ENCODE measurements around the gene KYAT1.

KYAT1 gene

DNA sequence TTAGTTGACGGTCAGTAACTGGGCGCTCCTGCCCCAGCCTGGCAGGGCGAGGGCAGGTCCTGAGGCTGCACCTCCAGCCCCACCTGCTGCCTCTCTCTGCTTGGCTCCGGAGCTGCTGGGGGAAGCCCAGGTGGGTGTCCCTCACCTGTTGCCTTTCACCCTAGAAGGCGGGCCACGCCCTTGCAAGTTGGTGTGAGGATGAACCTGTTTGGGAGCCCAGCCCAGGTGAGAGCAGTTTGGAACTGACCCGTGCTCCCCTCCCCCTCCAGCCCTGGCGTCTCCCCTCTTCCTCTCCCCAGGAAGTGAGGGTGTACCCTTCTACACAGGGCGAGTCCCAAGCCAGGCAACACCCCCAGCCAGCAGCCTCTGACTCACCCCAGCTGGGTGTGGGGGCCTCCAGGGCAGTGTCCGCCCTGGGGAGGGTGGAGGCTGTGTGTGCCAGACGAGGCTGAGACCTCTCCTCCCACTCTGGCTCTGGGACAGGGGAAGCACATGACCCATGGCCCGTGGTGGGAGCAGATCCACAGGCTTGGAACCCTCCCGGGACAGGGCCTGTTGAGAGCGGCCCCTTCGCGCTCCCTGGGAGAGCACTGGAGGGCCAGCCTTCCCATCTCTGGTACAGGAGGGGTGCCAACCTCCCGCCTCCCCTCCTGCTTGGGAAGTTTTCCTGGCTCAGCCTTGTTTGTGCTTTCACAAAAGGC, 10.6 kb upstream of the KYAT1 start:
- Histone ChIP-seq H3K27me3 (ENCODE audit: insufficient read depth, low read length) (no peaks in the 10 kb centered on the region), H3K36me3 (ENCODE audit: insufficient read depth, low read length) (peaks cover 60% of the 10 kb centered on the region), H3K9me3 (ENCODE audit: low read length) (no peaks in the 10 kb centered on the region), H4K20me1 (ENCODE audit: insufficient read depth, low read length) (no peaks in the 10 kb centered on the region), H3K4me3 (ENCODE audit: low read depth, low read length, poor library complexity, severe bottlenecking) (no peak overlapping the region), H3K4me1 (ENCODE audit: insufficient read depth, low read length, severe bottlenecking) (no peaks in the 10 kb centered on the region), H3K9ac (ENCODE audit: low read length) (no peak overlapping the region), H3K79me2 (ENCODE audit: insufficient read depth, low read length) (no peaks in the 10 kb centered on the region), H3K27ac (ENCODE audit: low read depth, low read length, poor library complexity, severe bottlenecking) (no peak overlapping the region), H3F3A (ENCODE audit: insufficient read depth, low read length) (no peaks in the 10 kb centered on the region), H2AFZ (ENCODE audit: low read length) (no peak overlapping the region), H3K4me2 (ENCODE audit: low read length) (no peak overlapping the region), H3K9me2 (ENCODE audit: low read depth, low read length) (no peaks in the 10 kb centered on the region)
- TF ChIP-seq, protein P1, sequence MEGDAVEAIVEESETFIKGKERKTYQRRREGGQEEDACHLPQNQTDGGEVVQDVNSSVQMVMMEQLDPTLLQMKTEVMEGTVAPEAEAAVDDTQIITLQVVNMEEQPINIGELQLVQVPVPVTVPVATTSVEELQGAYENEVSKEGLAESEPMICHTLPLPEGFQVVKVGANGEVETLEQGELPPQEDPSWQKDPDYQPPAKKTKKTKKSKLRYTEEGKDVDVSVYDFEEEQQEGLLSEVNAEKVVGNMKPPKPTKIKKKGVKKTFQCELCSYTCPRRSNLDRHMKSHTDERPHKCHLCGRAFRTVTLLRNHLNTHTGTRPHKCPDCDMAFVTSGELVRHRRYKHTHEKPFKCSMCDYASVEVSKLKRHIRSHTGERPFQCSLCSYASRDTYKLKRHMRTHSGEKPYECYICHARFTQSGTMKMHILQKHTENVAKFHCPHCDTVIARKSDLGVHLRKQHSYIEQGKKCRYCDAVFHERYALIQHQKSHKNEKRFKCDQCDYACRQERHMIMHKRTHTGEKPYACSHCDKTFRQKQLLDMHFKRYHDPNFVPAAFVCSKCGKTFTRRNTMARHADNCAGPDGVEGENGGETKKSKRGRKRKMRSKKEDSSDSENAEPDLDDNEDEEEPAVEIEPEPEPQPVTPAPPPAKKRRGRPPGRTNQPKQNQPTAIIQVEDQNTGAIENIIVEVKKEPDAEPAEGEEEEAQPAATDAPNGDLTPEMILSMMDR (IDR thresholded peaks at IDR 0.05; ENCODE audit: low read length), result no peak
- TF ChIP-seq EZH2 (IDR thresholded peaks at IDR 0.05; ENCODE audit: borderline replicate concordance, low read length), result no peak

GRCh38 chr9:128891321-128892220, 9.8 kb upstream of the KYAT1 start:
- Histone ChIP-seq H3K36me3 (ENCODE audit: insufficient read depth, low read length) (peaks cover 55% of the 10 kb centered on the region), H3K27me3 (ENCODE audit: insufficient read depth, low read length) (no peaks in the 10 kb centered on the region), H4K20me1 (ENCODE audit: insufficient read depth, low read length) (no peaks in the 10 kb centered on the region), H3K9ac (ENCODE audit: low read length) (no peak overlapping the region), H3K79me2 (ENCODE audit: insufficient read depth, low read length) (no peaks in the 10 kb centered on the region), H3K9me2 (ENCODE audit: low read depth, low read length) (no peaks in the 10 kb centered on the region), H3K4me2 (ENCODE audit: low read length) (no peak overlapping the region), H3F3A (ENCODE audit: insufficient read depth, low read length) (no peaks in the 10 kb centered on the region), H2AFZ (ENCODE audit: low read length) (no peak overlapping the region), H3K27ac (ENCODE audit: low read depth, low read length, poor library complexity, severe bottlenecking) (no peak overlapping the region), H3K4me3 (ENCODE audit: low read depth, low read length, poor library complexity, severe bottlenecking) (no peak overlapping the region), H3K9me3 (ENCODE audit: low read length) (no peaks in the 10 kb centered on the region), H3K4me1 (ENCODE audit: insufficient read depth, low read length, severe bottlenecking) (no peaks in the 10 kb centered on the region)
- no peak for TF ChIP-seq EZH2 (IDR thresholded peaks at IDR 0.05; ENCODE audit: borderline replicate concordance, low read length)
- TF ChIP-seq, protein P1 (IDR thresholded peaks at IDR 0.05; ENCODE audit: low read length), result no peak

DNA sequence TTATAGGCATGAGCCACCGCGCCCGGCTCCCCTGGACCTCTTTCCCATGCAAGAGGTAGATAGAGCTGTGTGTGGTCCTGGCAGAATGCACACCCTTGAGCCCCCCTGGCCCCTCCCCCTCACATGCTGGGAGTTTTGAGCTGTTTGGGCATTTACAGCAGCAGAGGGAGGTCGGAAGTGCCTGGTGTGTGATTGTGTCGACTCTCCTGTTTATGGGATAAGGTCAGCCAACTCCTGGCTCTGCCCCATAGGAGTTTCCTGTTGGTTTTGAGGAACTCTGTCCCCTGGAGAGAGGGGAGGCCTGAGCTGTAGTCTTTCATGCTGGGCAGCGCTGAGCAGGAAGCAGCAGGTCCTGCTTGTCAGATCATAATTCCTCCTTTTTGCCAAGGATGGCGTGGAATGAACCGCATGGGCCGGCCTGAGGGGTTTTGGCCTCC, 6.2 kb upstream of the KYAT1 start:
- Histone ChIP-seq H3K79me2 (ENCODE audit: insufficient read depth, low read length) (peaks cover 9% of the 10 kb centered on the region), H2AFZ (ENCODE audit: low read length) (no peak overlapping the region), H3K4me1 (ENCODE audit: insufficient read depth, low read length, severe bottlenecking) (peaks cover 9% of the 10 kb centered on the region), H3K36me3 (ENCODE audit: insufficient read depth, low read length) (peaks cover 41% of the 10 kb centered on the region; the same call in 1 of the 2 replicates), H3K9ac (ENCODE audit: low read length) (no peak overlapping the region), H3K27ac (ENCODE audit: low read depth, low read length, poor library complexity, severe bottlenecking) (no peak overlapping the region), H3K27me3 (ENCODE audit: insufficient read depth, low read length) (no peaks in the 10 kb centered on the region), H4K20me1 (ENCODE audit: insufficient read depth, low read length) (no peaks in the 10 kb centered on the region), H3F3A (ENCODE audit: insufficient read depth, low read length) (no peaks in the 10 kb centered on the region), H3K4me3 (ENCODE audit: low read depth, low read length, poor library complexity, severe bottlenecking) (no peak overlapping the region), H3K4me2 (ENCODE audit: low read length) (no peak overlapping the region), H3K9me3 (ENCODE audit: low read length) (no peaks in the 10 kb centered on the region), H3K9me2 (ENCODE audit: low read depth, low read length) (no peaks in the 10 kb centered on the region)
- TF ChIP-seq, protein P1 (IDR thresholded peaks at IDR 0.05; ENCODE audit: low read length), result no peak
- no peak for TF ChIP-seq EZH2 (IDR thresholded peaks at IDR 0.05; ENCODE audit: borderline replicate concordance, low read length)
